ENCODE results near the gene ESYT2.

Gene ESYT2

GRCh38 chr7:158825628-158826289 lies 3.5 kb downstream of the ESYT2 start:
- DNase-seq: no peak

- no peak for DNase-seq
Observed at GRCh38 chr7:158824028-158824427, 5.3 kb downstream of the ESYT2 start.

GRCh38 chr7:158821171-158822031 lies 7.9 kb downstream of the ESYT2 start:
- DNase-seq: no peak

- DNase-seq: no peak
Observed at GRCh38 chr7:158820656-158821055, 8.7 kb downstream of the ESYT2 start.

GRCh38 chr7:158819571-158820203 lies 9.6 kb downstream of the ESYT2 start:
- DNase-seq: no peak

GRCh38 chr7:158818325-158819213 lies 10.7 kb downstream of the ESYT2 start:
- DNase-seq: no peak

GRCh38 chr7:158816995-158817394 lies 12.3 kb downstream of the ESYT2 start:
- no peak for DNase-seq

GRCh38 chr7:158816271-158816670 lies 13.0 kb downstream of the ESYT2 start:
- DNase-seq: no peak

- no peak for DNase-seq
Observed at GRCh38 chr7:158815800-158816128, 13.5 kb downstream of the ESYT2 start.

GRCh38 chr7:158815083-158815799 lies 14.1 kb downstream of the ESYT2 start:
- no peak for DNase-seq

- no peak for DNase-seq
Observed at GRCh38 chr7:158814637-158815036, 14.7 kb downstream of the ESYT2 start.

- no peak for DNase-seq
Observed at GRCh38 chr7:158812684-158813083, 16.6 kb downstream of the ESYT2 start.

- no peak for DNase-seq
Observed at GRCh38 chr7:158811894-158812293, 17.4 kb downstream of the ESYT2 start.

GRCh38 chr7:158811461-158811860 lies 17.8 kb downstream of the ESYT2 start:
- DNase-seq: no peak

- DNase-seq: no peak
Observed at GRCh38 chr7:158810846-158811245, 18.5 kb downstream of the ESYT2 start.

- DNase-seq: no peak
Observed at GRCh38 chr7:158809596-158809995, 19.7 kb downstream of the ESYT2 start.

- DNase-seq: no peak
Observed at GRCh38 chr7:158808126-158808525, 21.2 kb downstream of the ESYT2 start.

GRCh38 chr7:158805937-158806336 lies 23.4 kb downstream of the ESYT2 start:
- DNase-seq: no peak

GRCh38 chr7:158805414-158805813 lies 23.9 kb downstream of the ESYT2 start:
- no peak for DNase-seq

- DNase-seq: no peak
Observed at GRCh38 chr7:158804335-158804734, 25.0 kb downstream of the ESYT2 start.

- DNase-seq: no peak
Observed at GRCh38 chr7:158803367-158803969, 25.8 kb downstream of the ESYT2 start.

All from NCI-H1694 (cell line).